Duodenal mucosa (tissue), 2 donors: ENCODE data around the gene CNTFR.

ENCODE experiments used
- H3K27ac ChIP-seq: one replicate; pipeline ENCODE4 v1.7.0; 2013; ENCODE audit warnings: low read depth, low read length
- H3K27me3 ChIP-seq, 2 donors: one replicate each; pipeline ENCODE4 v1.7.0; 2013; ENCODE audit warnings: low read length in 2 of 2, control low read depth in 1 of 2; ENCODE audit not compliant: insufficient read depth in 2 of 2, control insufficient read depth in 1 of 2
- H3K36me3 ChIP-seq, 2 donors: one replicate each; pipeline ENCODE4 v1.7.0; 2013; ENCODE audit warnings: low read length in 2 of 2, control low read depth in 1 of 2; ENCODE audit not compliant: insufficient read depth in 2 of 2, control insufficient read depth in 1 of 2
- H3K4me1 ChIP-seq, 2 donors: one replicate each; pipeline ENCODE4 v1.7.0; 2013; ENCODE audit warnings: low read length in 2 of 2, control low read depth in 1 of 2; ENCODE audit not compliant: insufficient read depth in 2 of 2, control insufficient read depth in 1 of 2
- H3K4me3 ChIP-seq, 2 donors: one replicate each; pipeline ENCODE4 v1.7.0; 2013; ENCODE audit warnings: low read length in 2 of 2, low read depth in 1 of 2
- H3K9ac ChIP-seq, 2 donors: one replicate each; pipeline ENCODE4 v1.7.0; 2013; ENCODE audit warnings: low read length in 2 of 2, low read depth in 1 of 2
- H3K9me3 ChIP-seq, 2 donors: one replicate each; pipeline ENCODE4 v1.7.0; 2013; ENCODE audit warnings: low read length in 2 of 2, control low read depth in 1 of 2; ENCODE audit not compliant: control insufficient read depth in 1 of 2

Gene CNTFR

DNA sequence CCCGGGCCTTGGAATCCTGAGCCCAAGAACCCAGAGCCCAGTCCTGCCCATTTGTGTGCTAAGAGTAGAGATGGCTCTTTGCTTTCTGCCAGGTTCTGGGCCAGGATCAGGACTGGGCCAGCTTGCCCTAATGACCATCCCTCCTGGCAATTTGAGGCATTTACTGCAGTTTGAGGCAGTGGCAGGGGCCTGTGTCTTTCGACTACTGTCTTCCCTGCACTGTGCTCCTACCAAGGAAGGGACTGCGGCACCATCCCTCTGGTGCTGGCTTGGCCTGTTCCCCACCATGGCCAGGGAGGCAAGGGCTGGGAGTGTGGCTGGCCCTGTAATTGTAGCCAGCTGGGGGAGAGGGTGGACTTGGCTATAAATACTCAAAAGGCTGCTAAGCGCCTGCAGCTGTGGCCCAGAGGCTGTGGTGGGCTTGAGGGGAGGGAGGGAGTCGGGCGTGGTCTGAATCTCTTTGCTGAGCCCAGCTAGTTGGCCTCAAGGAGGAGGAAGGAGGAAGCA is 71.4 kb downstream of the CNTFR start:
- Histone ChIP-seq H3K4me1 (peaks cover under 1 to 8% of the 10 kb centered on the region in 2 donors), H3K27ac (no peak overlapping the region), H3K36me3 (no peaks in the 10 kb centered on the region), H3K9me3 (no peaks in the 10 kb centered on the region), H3K4me3 (no peak overlapping the region), H3K27me3 (peaks cover 5 to 6% of the 10 kb centered on the region in 2 donors), H3K9ac (no peak overlapping the region)

DNA sequence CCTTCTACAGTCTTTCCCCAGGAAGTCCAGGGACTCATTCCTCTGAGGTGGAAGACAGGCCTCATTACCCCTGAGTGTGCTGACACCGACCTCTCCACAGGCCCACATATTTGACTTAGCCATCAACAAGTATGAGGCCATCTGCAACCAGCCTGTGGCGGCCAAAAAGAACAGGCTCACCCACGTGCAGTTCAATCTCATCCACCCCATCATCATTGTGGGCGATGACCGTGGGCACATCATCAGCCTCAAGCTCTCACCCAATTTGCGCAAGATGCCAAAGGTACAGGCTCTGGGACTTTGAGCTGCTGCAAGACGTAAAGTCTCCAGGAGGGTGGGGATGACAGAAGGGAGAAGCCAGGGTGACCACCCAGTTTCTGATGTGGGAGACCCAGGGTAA is 72.3 kb downstream of the CNTFR start:
- peaks cover 3 to 5% of the 10 kb centered on the region in 2 donors for H3K27me3 ChIP-seq
- no peak overlapping the region for H3K9ac ChIP-seq
- no peaks in the 10 kb centered on the region for H3K36me3 ChIP-seq
- H3K27ac ChIP-seq, result no peak overlapping the region
- no peaks in the 10 kb centered on the region for H3K9me3 ChIP-seq
- H3K4me3 ChIP-seq, result no peak overlapping the region
- H3K4me1 ChIP-seq, result peaks cover 0 to 5% of the 10 kb centered on the region in 2 donors

DNA sequence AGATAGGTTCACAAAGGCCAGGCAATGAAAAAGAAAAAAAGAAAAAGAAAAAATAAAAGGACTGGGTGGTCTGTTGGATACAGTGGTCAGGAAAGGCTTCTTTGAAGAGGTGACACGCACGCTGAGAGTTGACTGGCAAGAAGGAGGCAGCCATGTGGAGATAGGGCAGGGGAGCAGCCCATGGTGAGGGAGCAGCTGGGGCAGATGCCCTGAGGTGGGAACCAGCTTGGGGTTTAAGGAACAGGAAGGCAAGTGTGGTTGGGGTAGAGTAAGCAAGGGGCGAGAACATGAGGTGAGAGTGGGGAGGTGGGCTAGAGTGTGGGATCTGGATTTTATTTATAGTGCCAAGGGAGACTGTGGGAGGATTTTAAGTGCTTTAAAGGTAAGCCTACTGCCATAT is 73.6 kb downstream of the CNTFR start:
- no peak overlapping the region for H3K4me3 ChIP-seq
- H3K27me3 ChIP-seq, result peaks cover 0 to 2% of the 10 kb centered on the region in 2 donors
- H3K9me3 ChIP-seq, result no peaks in the 10 kb centered on the region
- H3K36me3 ChIP-seq, result no peaks in the 10 kb centered on the region
- no peak overlapping the region for H3K9ac ChIP-seq
- H3K4me1 ChIP-seq, result peaks cover 7 to 8% of the 10 kb centered on the region in 2 donors
- H3K27ac ChIP-seq, result no peak overlapping the region

- H3K9me3 ChIP-seq, result no peaks in the 10 kb centered on the region
- no peak overlapping the region for H3K9ac ChIP-seq
- H3K27ac ChIP-seq, result no peak overlapping the region
- peaks cover 11 to 14% of the 10 kb centered on the region in 2 donors for H3K4me1 ChIP-seq
- H3K27me3 ChIP-seq, result no peaks in the 10 kb centered on the region
- H3K36me3 ChIP-seq, result no peaks in the 10 kb centered on the region
- no peak overlapping the region for H3K4me3 ChIP-seq
Observed at GRCh38 chr9:34514816-34515215, 74.7 kb downstream of the CNTFR start.

GRCh38 chr9:34514401-34514800 is 75.1 kb downstream of the CNTFR start:
- Histone ChIP-seq H3K9ac (no peak overlapping the region), H3K27ac (no peak overlapping the region)

GRCh38 chr9:34513567-34514214 is 75.8 kb downstream of the CNTFR start:
- Histone ChIP-seq H3K4me3 (no peak overlapping the region), H3K4me1 (peaks cover 11 to 14% of the 10 kb centered on the region in 2 donors), H3K36me3 (no peaks in the 10 kb centered on the region), H3K9ac (no peak overlapping the region), H3K27me3 (no peaks in the 10 kb centered on the region), H3K27ac (no peak overlapping the region), H3K9me3 (no peaks in the 10 kb centered on the region)

More at GRCh38 chr9:34514401-34514800, 75.1 kb downstream of the CNTFR start:
- peaks cover 11 to 14% of the 10 kb centered on the region in 2 donors for H3K4me1 ChIP-seq
- no peaks in the 10 kb centered on the region for H3K36me3 ChIP-seq
- H3K9me3 ChIP-seq, result no peaks in the 10 kb centered on the region
- H3K27me3 ChIP-seq, result no peaks in the 10 kb centered on the region
- H3K4me3 ChIP-seq, result no peak overlapping the region

DNA sequence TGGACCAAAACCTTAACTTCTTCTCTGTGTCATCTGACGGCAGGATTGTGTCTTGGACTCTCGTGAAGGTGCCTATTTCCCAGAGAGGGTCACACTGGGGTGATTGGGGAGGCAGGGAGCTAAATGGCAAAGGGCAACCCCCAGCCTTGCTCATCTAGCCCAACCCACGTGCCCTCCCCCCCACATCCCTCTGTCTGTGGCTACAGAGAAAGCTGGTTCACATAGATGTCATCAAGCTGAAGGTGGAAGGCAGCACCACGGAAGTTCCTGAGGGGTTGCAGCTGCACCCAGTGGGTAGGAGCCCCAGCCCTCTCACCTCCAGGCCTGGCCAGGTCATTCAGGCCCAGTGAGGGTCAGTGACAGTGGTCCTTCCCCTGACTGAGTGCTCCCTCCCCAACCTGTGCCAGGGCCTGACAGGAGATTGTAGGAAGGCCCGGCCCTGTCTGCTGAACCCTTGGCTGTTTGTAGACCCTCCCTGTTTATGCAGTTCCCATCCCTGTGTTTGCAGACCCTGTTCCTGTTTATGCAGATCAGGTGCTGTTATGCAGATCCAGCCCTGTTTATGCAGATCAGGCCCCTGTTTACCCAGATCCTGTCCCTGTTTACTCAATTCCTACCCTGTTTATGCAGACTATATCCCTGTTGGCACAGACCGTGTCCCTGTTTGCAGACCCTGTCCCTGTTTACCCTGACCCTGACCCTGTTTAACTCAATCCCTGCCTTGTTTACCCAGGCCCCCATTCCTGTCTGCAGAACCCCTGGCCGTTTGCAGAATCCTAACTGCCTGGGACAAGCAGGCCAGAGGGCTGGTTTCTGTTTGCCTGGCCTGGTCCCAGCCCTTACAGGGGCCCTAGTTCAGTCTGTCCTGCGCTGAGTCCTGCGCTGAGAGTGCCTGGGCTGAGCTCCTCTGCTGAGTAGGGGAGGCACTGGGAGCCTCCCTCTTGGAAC is 77.1 kb downstream of the CNTFR start:
- H3K4me1 ChIP-seq, result peaks cover 9 to 11% of the 10 kb centered on the region in 2 donors
- no peak overlapping the region for H3K27ac ChIP-seq
- H3K4me3 ChIP-seq, result no peak overlapping the region
- H3K27me3 ChIP-seq, result no peaks in the 10 kb centered on the region
- no peaks in the 10 kb centered on the region for H3K9me3 ChIP-seq
- no peak overlapping the region for H3K9ac ChIP-seq
- no peaks in the 10 kb centered on the region for H3K36me3 ChIP-seq

DNA sequence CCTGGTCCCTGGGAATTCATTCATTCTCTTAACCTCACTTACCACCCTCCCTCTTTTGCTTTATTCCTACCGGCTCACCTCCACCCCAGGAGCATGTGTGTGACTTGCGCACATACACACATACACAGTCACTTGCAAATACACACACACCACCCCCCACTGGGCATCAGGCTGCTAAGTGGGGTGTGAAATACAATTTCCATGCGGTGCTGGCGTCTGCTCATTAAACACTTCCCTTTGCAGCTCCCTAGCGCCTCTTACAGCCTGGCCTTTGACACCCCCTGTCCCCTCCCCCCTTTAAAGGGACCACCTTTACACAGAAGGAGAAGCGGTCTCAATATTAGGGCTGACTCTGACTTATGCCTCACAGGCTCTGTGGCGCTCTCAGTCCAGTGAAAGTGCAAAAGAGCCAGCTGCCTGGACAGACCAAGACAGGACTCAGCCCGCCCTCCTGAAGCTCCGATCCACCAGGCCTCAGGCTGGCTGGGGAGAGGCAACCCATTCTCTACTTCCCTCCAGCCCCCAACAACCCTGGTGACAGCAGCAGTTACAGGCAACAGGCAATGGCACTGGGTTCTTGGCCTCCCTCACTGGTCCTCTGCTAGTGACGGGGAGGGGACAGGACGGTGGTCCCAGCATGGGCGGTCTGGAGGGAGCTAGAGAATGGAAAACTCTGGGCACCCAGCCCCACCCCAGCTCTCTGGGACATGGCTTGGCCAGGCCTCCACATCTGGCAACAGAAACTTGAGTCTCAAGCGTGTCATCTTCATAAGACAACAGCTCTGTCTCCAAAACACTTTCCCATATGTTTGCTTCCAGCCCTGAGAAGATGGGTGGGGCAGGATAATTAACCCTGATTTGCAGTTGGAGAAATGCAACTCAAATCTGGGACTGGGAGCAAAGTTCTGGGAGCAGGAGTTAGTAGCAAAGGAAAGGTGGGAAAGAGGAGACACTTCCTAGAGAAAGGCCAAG is 78.7 kb downstream of the CNTFR start:
- peak overlapping the region in 1 of 2 donors; percentile 12 for H3K4me3 ChIP-seq
- no peaks in the 10 kb centered on the region for H3K27me3 ChIP-seq
- H3K4me1 ChIP-seq, result peaks cover 9 to 11% of the 10 kb centered on the region in 2 donors
- no peaks in the 10 kb centered on the region for H3K9me3 ChIP-seq
- H3K36me3 ChIP-seq, result no peaks in the 10 kb centered on the region
- H3K27ac ChIP-seq, result no peak overlapping the region
- no peak overlapping the region for H3K9ac ChIP-seq

DNA sequence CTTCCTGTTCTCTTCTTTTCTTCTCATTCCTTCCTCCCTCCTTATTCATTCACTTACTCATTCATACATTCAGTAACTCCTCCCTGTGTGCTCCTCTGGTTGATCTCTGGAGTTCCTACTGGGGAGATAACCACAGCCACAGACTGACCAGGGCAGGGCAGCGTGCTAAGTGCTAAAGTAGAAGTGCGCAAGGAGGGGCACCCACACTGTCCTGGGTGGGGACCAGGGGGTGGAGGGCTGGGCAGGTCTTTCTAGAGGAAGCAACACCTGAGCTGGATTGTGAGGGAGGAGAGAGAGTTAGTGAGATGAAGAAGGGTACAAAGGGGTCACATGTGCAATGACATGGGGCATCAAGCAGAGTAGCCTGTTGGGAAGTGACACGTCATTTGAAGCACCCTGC is 80.6 kb downstream of the CNTFR start:
- Histone ChIP-seq H3K36me3 (no peaks in the 10 kb centered on the region), H3K9ac (no peak overlapping the region), H3K27ac (no peak overlapping the region), H3K4me3 (no peak overlapping the region), H3K27me3 (no peaks in the 10 kb centered on the region), H3K9me3 (no peaks in the 10 kb centered on the region), H3K4me1 (peaks cover 9 to 11% of the 10 kb centered on the region in 2 donors)
